Spleen (tissue), 11 donors: Measurements from ENCODE around the gene BNIPL. TPM values are rescaled to one million over a fixed set of nuclear protein-coding genes. Genes with fewer than 3 reads are reported as not detected.

Source experiments
- DNase-seq: peaks from one replicate; pipeline ENCODE4 v3.0.0-alpha.2; 2020
- H3K27ac ChIP-seq, 8 donors: fragments of 200-600 bp; sonication (generic) in 7 of 8; 1 replicate in 4 of 8; 2 replicates in 4 of 8; pipeline versions ENCODE4 v1.5.0 to v1.8.0; 2016 to 2021; ENCODE audit warnings: inconsistent platforms in 4 of 8, mild to moderate bottlenecking in 4 of 8, moderate library complexity in 1 of 8
- H3K27me3 ChIP-seq, 7 donors: fragments of 200-600 bp; sonication (generic) in 6 of 7; replicated peaks in 1 of 7; 1 replicate in 4 of 7; 2 replicates in 3 of 7; pipeline versions ENCODE4 v1.5.0 to v1.8.0; 2016 to 2021; ENCODE audit warnings: inconsistent platforms in 3 of 7, mild to moderate bottlenecking in 1 of 7
- H3K36me3 ChIP-seq, 6 donors: fragments of 200-600 bp; sonication (generic) in 5 of 6; 1 replicate in 4 of 6; 2 replicates in 2 of 6; pipeline versions ENCODE4 v1.5.0 to v1.8.0; 2016 to 2021; ENCODE audit warnings: inconsistent platforms in 2 of 6
- H3K4me1 ChIP-seq, 6 donors: fragments of 200-600 bp; sonication (generic) in 5 of 6; 1 replicate in 3 of 6; 2 replicates in 3 of 6; pipeline versions ENCODE4 v1.5.0 to v1.8.0; 2016 to 2021; ENCODE audit warnings: inconsistent platforms in 3 of 6
- H3K4me3 ChIP-seq, 8 donors: fragments of 200-600 bp; sonication (generic) in 7 of 8; 1 replicate in 4 of 8; 2 replicates in 4 of 8; pipeline versions ENCODE4 v1.5.0 to v1.8.0; 2016 to 2021; ENCODE audit warnings: inconsistent platforms in 4 of 8, mild to moderate bottlenecking in 4 of 8, moderate library complexity in 2 of 8
- H3K9me3 ChIP-seq, 8 donors: fragments of 200-600 bp; sonication (generic) in 7 of 8; 1 replicate in 4 of 8; 2 replicates in 4 of 8; pipeline versions ENCODE4 v1.5.0 to v1.8.0; 2016 to 2021; ENCODE audit warnings: inconsistent platforms in 4 of 8
- CTCF ChIP-seq, 11 experiments: fragments of 200-600 bp in 7 of 11; fragments of 450-650 bp in 4 of 11; sonication (generic) in 4 of 11; IDR thresholded peaks in 8 of 11; conservative IDR thresholded peaks in 3 of 11; 1 replicate in 7 of 11; 2 replicates in 4 of 11; pipeline versions ENCODE4 v1.4.0 to v1.8.0; 2016 to 2021; ENCODE audit warnings: antibody characterized with exemption in 11 of 11, inconsistent platforms in 4 of 11, mild to moderate bottlenecking in 1 of 11
- POLR2A ChIP-seq, 3 donors: fragments of 450-650 bp; IDR thresholded peaks; one replicate each; pipeline ENCODE4 v1.5.1; 2017; ENCODE audit warnings: antibody characterized with exemption in 3 of 3, mild to moderate bottlenecking in 1 of 3
- POLR2AphosphoS5 ChIP-seq, 3 donors: sonication (generic); formaldehyde crosslinking; IDR thresholded peaks; one replicate each; pipeline ENCODE4 v1.5.1; 2017; ENCODE audit warnings: antibody characterized with exemption in 3 of 3
- WGBS, 5 donors: extraction: QIAGEN DNeasy Blood & Tissue Kit in 3 of 5; methylation state at CpG; one replicate each; pipeline versions ENCODE4 v1.1.5 to v1.1.7; 2013 to 2018; 5-methylcytosine and 5-hydroxymethylcytosine counted together
- intact Hi-C: fragments of 100-400 bp; cut with DNase I; formaldehyde crosslinking; loops from one replicate; pipeline ENCODE4 v1.15.0; 2023; ENCODE audit warnings: low total_unique reads
- polyA plus RNA-seq, 3 donors: library from polyadenylated mRNA; stranded (reverse); fragments of 200-250 nt; gene quantifications; one replicate each; pipeline ENCODE4 v1.2.1, GENCODE V29; 2013
- total RNA-seq, 7 donors: library from RNA; depleted of rRNA in 3 of 7; stranded (reverse); fragments of >200 nt in 3 of 7; fragmentation: NEBNext Ultra II Directional in 4 of 7; extraction: Animal tissue kit (Norgen Biotek cat#: 25700) in 4 of 7; gene quantifications; one replicate each; pipeline versions ENCODE4 v1.1.0 to v1.2.1, GENCODE V29; 2016 to 2021
- donor health status: healthy with polysubstance abuse.
- donor health status: DM: no; HTN: no; CAD: no; lungs with moderate emphysema.
- donor health status: DM: no; HTN: no; CAD: no.
- donor health status: Bipolar disorder and iron deficiency.
- donor health status: healthy.
- donor health status: DM: no; HTN: no; CAD: no.
- donor health status: DM: yes; HTN: yes; CAD: no.

Gene BNIPL
- total and polyA plus RNA-seq, 10 donors: 0.33 to 1.4 (median 0.72) TPM

GRCh38 chr1:151062741-151063371, 26.5 kb downstream of the BNIPL start:
- DNase-seq: no peak
- intact Hi-C loops: no loop called here
- Histone ChIP-seq H3K27me3 (no peaks in the 10 kb centered on the region), H3K4me1 (peaks cover 0 to 23% (median 19%) of the 10 kb centered on the region in 6 donors), H3K27ac (no peak overlapping the region), H3K4me3 (no peak overlapping the region), H3K36me3 (no peaks in the 10 kb centered on the region), H3K9me3 (no peaks in the 10 kb centered on the region)
- TF ChIP-seq POLR2A (IDR thresholded peaks at IDR 0.05) (no peak), CTCF (IDR thresholded peaks at IDR 0.05 in 8 of 11, conservative IDR thresholded peaks at IDR 0.05 in 3 of 11) (no peak), POLR2AphosphoS5 (IDR thresholded peaks at IDR 0.05) (no peak)
- 82 to 95% (median 94%) methylated on average over 3 of the region's 3 CpGs for WGBS, 5 donors

GRCh38 chr1:151065089-151065645, 28.8 kb downstream of the BNIPL start:
- TF ChIP-seq POLR2AphosphoS5 (IDR thresholded peaks at IDR 0.05): no peak
- Histone ChIP-seq H3K9me3 (no peaks in the 10 kb centered on the region), H3K36me3 (no peaks in the 10 kb centered on the region), H3K27ac (no peak overlapping the region), H3K4me1 (peaks cover 0 to 22% (median 17%) of the 10 kb centered on the region in 6 donors), H3K27me3 (no peaks in the 10 kb centered on the region), H3K4me3 (no peak overlapping the region)
- intact Hi-C loops: no loop called here
- DNase-seq: no peak

GRCh38 chr1:151067185-151067584, 30.8 kb downstream of the BNIPL start:
- DNase-seq: no peak
- TF ChIP-seq POLR2A (IDR thresholded peaks at IDR 0.05) (no peak), CTCF (IDR thresholded peaks at IDR 0.05 in 8 of 11, conservative IDR thresholded peaks at IDR 0.05 in 3 of 11) (no peak), POLR2AphosphoS5 (IDR thresholded peaks at IDR 0.05) (no peak)
- Histone ChIP-seq H3K4me3 (no peak overlapping the region), H3K27me3 (no peaks in the 10 kb centered on the region), H3K4me1 (peaks cover 5 to 24% (median 19%) of the 10 kb centered on the region in 6 donors), H3K27ac (no peak overlapping the region), H3K9me3 (no peaks in the 10 kb centered on the region), H3K36me3 (no peaks in the 10 kb centered on the region)
- intact Hi-C loops: no loop called here
- 86 to 92% (median 89%) methylated on average over 4 of the region's 4 CpGs for WGBS, 5 donors

- no peak for DNase-seq
- Histone ChIP-seq H3K36me3 (peaks cover 0 to 12% (median 0%) of the 10 kb centered on the region in 6 donors), H3K27me3 (no peaks in the 10 kb centered on the region), H3K4me3 (peak overlapping the region in 1 of 8 donors; percentile 72), H3K9me3 (no peaks in the 10 kb centered on the region), H3K27ac (peak overlapping the region in 3 of 8 donors; percentile 96 to 98 (median 96)), H3K4me1 (peaks cover 5 to 34% (median 21%) of the 10 kb centered on the region in 6 donors)
- no peak for TF ChIP-seq POLR2A (IDR thresholded peaks at IDR 0.05)
- TF ChIP-seq POLR2AphosphoS5 (IDR thresholded peaks at IDR 0.05): no peak
- no peak for TF ChIP-seq CTCF (IDR thresholded peaks at IDR 0.05 in 8 of 11, conservative IDR thresholded peaks at IDR 0.05 in 3 of 11)
- WGBS, 5 donors: 81 to 87% (median 84%) methylated on average over 5 of the region's 5 CpGs
- intact Hi-C loops: no loop called here
Measured at GRCh38 chr1:151069103-151069486, 32.7 kb downstream of the BNIPL start.
